DMS53 (cell line): ENCODE data around the gene FARSB.

Source experiments
- DNase-seq: peaks from one replicate; lab custom pipeline; 2025; lab: John Stamatoyannopoulos, UW

FARSB gene

DNA sequence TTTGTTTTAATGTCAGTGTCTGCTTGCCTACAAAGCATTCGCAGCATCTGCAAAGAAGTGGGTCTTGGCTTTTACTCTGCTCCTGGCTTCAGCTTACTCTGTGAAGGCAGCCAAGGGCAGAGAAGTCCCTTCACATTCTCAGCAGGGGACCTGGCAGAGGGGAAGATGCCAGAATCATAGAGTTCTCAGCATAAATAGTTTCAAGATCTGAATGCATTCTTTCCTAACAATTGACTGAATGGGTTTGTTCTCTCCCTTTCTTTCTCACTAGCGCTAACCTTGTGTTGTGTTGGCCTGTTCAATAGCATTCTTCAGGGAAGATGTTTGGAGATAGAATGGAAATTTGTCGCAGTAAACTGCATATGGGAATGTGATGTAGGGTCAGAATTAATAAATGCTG, 106.9 kb downstream of the FARSB start:
- no peak for DNase-seq

DNA sequence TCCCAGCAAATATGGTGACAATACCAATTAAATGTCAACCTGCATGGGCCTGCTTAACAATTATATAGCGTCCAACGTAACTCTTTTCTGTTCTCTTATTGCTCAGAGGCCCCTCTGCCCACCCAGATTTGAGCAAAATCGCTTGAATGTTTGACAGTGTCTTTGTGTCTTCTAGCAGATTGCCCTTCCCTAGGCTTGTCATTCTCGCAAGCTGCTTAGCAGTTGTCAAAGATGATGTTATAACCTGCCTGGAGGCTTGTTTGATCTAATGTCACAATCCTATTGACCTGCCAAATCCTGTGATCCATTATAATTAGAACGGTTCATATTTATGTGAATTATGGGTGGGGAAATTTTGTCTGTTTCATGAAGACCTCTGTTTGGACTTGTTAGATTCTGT, 108.8 kb downstream of the FARSB start:
- no peak for DNase-seq

DNA sequence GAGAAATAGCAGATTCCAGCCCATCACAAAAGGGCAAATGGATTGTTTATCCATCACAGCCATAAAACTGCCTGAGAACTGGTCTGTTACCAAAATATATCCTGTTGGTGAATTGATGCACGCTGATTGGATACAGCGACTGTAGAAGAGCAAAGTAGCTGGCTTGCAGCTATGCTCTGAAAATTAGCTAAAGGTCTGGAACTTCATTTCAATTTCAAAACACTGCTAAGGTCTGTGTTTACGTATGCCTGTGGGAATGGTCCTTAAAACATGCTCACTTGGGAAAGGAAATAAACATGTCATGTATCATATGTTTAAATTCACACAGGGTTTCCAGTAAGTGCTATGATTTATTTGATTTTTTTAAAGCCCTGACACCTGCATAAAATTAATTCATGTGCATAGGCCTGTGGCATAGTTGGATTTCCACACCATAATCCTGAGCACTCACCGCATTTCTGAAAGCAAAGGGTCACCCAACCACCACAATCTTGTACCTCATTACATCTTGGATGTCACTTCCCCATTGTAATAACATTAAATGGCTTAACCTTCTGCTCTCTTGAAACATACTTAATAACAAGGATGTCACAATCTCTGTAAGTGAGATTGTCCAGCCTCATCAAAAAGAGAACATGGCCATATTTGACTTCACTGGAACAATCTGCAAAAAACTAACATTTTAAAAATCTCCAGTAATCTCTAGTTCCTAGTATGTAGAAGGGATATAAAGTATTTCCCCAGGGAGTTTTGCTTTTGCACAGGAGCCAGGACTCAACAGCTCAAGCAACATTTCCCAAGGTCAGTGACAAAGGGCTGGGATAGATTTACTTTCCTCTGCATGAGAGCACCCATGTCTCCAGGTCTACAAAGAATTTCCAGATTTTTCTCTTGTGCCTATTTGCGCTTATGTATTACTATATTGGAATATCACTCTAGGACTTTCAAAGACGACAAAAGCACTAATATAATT, 109.8 kb downstream of the FARSB start:
- no peak for DNase-seq

- DNase-seq: no peak
Measured at GRCh38 chr2:222544661-222545060, 111.2 kb downstream of the FARSB start.

DNA sequence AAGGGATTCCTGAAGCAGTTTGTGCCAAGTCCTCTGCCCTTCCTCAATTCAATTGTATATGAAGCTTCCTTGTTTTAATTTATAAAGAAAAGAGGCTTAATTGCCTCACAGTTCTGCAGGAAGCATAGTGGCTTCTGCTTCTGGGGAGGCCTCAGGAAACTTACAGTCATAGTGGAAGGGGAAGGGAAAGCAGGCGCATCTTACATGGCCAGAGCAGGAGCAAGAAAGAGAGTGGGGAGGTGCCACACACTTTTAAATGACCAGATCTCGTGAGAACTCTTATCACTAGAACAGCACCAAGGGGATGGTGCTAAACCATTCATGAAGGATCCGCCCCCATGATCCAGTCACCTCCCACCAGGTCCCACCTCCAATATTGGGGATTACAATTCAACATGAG, 117.4 kb downstream of the FARSB start:
- no peak for DNase-seq

GRCh38 chr2:222535477-222535876, 120.4 kb downstream of the FARSB start:
- DNase-seq: no peak

GRCh38 chr2:222532315-222532714, 123.6 kb downstream of the FARSB start:
- no peak for DNase-seq

- no peak for DNase-seq
Measured at GRCh38 chr2:222526480-222527277, 129.2 kb downstream of the FARSB start.

GRCh38 chr2:222525811-222526210, 130.1 kb downstream of the FARSB start:
- no peak for DNase-seq

DNA sequence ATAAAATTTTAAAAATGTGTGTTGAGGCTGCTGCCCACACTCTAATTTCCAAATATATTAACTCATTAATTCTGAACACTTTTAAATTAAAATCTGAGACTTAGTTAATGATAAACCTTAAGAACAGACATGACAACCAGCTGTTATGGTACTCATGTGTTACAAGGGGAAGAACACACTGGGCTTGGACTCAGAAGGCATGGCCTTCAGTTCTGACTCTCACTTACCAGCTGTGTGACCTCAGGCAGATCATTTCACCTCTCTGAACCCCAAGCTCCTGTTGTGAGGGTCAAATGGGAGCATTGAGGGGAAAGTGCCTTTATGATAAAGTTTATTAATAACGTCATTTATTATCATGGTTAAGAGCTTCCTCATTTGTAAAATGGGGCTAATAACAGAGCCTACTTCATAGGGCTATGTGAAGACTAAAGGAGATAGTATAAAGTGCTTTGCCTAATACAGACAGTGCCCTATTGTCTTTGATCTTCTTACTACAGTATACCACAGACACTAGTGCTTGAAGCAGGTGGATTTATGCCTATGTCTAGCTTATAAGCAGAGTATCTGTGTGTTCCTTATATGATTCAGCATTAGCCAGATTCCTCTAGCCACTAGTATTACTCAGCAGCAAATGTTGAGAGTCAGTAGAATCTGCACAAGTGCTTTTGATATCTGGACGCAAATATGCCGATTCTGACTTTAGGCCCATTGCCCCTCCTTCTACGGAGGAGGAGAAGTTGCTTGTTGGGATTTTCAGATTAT, 131.9 kb downstream of the FARSB start:
- DNase-seq: no peak

- peak; percentile 5 for DNase-seq
Measured at GRCh38 chr2:222522082-222522481, 133.8 kb downstream of the FARSB start.

- no peak for DNase-seq
Measured at GRCh38 chr2:222521099-222521498, 134.8 kb downstream of the FARSB start.
